Muscle layer of duodenum (tissue), 2 donors: Measurements from ENCODE around the gene CHKA.

Source experiments
- H3K27ac ChIP-seq: one replicate; pipeline ENCODE4 v1.7.0; 2013; ENCODE audit warnings: mild to moderate bottlenecking, low read length
- H3K27me3 ChIP-seq: one replicate; pipeline ENCODE4 v1.7.0; 2013; ENCODE audit warnings: low read depth, mild to moderate bottlenecking, control low read depth, low read length
- H3K36me3 ChIP-seq, 2 donors: one replicate each; pipeline ENCODE4 v1.7.0; 2013; ENCODE audit warnings: low read length in 2 of 2, control low read depth in 1 of 2, mild to moderate bottlenecking in 1 of 2; ENCODE audit not compliant: insufficient read depth in 2 of 2, control insufficient read depth in 1 of 2
- H3K4me1 ChIP-seq, 2 donors: one replicate each; pipeline ENCODE4 v1.7.0; 2013; ENCODE audit warnings: low read length in 2 of 2, mild to moderate bottlenecking in 2 of 2, control low read depth in 1 of 2, moderate library complexity in 1 of 2; ENCODE audit not compliant: insufficient read depth in 2 of 2, control insufficient read depth in 1 of 2
- H3K4me3 ChIP-seq, 2 donors: one replicate each; pipeline ENCODE4 v1.7.0; 2013; ENCODE audit warnings: low read length in 2 of 2, low read depth in 1 of 2, mild to moderate bottlenecking in 1 of 2
- H3K9me3 ChIP-seq, 2 donors: one replicate each; pipeline ENCODE4 v1.7.0; 2013; ENCODE audit warnings: low read length in 2 of 2, control low read depth in 1 of 2, mild to moderate bottlenecking in 1 of 2; ENCODE audit not compliant: control insufficient read depth in 1 of 2
- donor health status: healthy.

Gene CHKA

DNA sequence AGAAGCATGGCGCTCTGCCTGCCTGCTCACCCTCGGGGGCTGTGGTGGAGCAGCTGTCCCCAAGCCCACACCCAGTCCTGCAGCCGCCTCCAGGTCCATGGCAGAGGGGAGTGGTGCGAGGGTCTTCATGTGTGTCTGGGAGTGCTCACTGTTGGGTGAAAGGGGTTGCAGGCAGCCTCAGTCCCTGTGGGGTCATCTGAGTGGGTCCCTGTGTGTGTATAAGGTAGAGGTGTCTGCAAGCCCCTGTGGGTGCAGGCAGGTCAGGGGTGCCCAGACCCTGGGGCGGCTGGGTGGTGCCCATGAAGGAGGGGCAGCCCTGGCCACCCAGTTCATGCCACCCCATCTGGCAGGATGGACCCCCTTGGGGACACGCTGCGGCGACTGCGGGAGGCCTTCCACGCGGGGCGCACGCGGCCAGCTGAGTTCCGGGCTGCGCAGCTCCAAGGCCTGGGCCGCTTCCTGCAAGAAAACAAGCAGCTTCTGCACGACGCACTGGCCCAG lies 106.2 kb downstream of the CHKA start:
- Histone ChIP-seq H3K27ac (no peak overlapping the region), H3K36me3 (no peaks in the 10 kb centered on the region), H3K27me3 (no peaks in the 10 kb centered on the region), H3K4me1 (peaks cover 16 to 31% of the 10 kb centered on the region in 2 donors), H3K9me3 (no peaks in the 10 kb centered on the region), H3K4me3 (no peak overlapping the region)

DNA sequence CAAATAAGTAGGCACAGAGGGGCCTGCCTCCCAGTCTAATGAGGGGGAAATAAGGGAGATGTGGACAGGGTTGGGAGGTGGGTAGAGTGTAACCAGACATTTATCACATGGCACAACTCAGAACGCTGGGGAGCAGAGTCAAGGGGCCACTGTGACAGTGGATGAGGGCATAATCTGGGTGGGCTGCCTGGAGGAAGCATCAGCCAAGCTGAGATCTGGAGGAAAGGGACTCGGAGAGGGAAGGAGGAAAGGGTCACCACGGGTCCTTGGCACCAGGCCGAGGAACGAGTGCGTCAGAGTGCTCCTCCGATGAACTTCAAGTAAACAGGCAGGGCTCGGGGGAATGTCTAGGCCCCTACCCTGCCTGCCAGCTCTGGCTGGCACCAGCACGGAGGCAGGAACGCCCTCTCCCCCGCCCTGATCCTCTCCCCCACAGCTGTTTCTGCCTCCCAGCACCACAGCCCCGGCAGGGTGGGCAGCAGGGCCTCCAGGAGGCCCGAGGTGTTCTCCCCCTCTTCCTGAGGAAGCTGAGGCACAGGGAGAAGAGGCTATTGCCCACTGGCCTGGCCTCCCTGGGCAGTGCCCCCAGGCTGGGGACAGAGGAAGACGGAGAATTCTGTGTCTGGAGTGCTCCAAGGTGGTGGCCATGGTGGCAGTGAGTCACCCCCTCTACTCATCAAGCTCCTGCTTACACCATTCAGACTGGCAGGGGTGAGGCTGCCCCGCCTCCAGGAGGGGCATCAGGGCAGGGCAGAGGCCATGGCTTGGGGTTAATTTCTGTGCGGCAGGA lies 106.8 kb downstream of the CHKA start:
- peaks cover 16 to 37% of the 10 kb centered on the region in 2 donors for H3K4me1 ChIP-seq

DNA sequence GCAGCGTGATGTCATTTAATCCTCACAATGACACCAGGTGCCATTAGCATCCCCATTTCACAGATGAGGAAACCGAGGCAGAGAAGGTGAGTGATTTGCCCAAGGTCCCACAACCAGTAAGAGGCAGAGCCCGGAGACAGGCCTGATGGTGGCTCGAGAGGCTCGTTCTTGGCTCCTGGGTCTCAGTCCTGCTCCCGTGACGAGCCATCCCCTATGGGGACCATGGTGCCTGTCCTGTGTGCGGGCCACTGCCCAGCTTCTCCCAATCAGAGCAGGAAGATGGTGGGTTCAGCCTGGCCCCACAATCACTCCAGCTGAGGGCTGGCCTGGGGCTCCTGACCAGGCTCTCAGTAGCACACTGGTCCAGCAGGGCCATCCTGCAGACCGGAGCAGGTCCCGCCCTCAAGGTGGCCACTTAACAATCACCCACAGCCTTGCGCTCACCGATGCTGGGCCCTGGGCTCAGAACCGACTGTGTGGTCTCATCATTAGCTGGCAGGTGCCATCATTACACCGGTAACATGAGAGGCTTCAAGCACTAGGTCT lies 107.5 kb downstream of the CHKA start:
- Histone ChIP-seq H3K27ac (peak overlapping the region; percentile 67), H3K4me3 (no peak overlapping the region), H3K9me3 (no peaks in the 10 kb centered on the region), H3K4me1 (peaks cover 16 to 41% of the 10 kb centered on the region in 2 donors), H3K27me3 (no peaks in the 10 kb centered on the region), H3K36me3 (no peaks in the 10 kb centered on the region)

More for the DNA sequence above, 106.8 kb downstream of the CHKA start:
- no peak overlapping the region for H3K4me3 ChIP-seq
- H3K27ac ChIP-seq, result peak overlapping the region; percentile 67
- no peaks in the 10 kb centered on the region for H3K9me3 ChIP-seq
- no peaks in the 10 kb centered on the region for H3K27me3 ChIP-seq
- no peaks in the 10 kb centered on the region for H3K36me3 ChIP-seq

DNA sequence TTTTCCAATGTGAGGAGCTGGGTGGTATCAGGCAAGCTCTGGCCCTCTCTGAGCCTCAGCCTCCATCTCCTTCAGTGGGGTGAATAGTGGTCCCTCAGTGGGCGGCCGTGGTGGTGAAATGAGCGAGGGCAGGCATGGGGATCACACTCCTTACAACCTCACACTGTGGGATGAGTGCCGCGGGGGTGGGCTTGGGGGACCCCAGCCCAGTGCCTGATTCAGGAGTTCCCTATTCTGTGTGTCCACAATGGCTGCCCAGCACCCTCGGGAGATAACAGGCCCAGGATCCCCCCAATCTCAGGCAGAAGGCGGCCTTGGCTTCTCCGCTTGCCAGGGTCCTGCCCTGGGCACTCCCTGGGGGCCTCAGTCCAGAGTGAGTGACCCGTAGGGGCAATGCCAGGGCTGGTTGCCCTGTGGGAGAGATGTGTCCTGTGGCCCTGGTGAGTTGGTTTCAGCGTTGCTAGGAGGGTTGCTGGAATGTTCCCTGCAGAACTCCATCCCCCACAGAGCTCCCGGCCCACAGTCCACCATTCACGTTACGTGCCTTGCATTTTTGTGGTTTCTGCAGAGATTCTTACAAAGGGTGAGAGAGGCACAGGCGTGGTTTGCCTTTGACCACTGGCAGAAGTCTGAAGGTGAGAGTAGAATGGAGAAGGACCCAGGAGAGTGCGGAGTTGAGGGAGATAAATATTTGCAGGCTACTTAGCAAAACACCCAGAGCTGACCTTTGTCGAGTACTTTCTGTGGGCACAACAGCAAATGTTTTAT lies 108.2 kb downstream of the CHKA start:
- Histone ChIP-seq H3K27me3 (no peaks in the 10 kb centered on the region), H3K4me1 (peaks cover 16 to 41% of the 10 kb centered on the region in 2 donors), H3K4me3 (no peak overlapping the region), H3K27ac (peak overlapping the region; percentile 45), H3K36me3 (no peaks in the 10 kb centered on the region), H3K9me3 (no peaks in the 10 kb centered on the region)

DNA sequence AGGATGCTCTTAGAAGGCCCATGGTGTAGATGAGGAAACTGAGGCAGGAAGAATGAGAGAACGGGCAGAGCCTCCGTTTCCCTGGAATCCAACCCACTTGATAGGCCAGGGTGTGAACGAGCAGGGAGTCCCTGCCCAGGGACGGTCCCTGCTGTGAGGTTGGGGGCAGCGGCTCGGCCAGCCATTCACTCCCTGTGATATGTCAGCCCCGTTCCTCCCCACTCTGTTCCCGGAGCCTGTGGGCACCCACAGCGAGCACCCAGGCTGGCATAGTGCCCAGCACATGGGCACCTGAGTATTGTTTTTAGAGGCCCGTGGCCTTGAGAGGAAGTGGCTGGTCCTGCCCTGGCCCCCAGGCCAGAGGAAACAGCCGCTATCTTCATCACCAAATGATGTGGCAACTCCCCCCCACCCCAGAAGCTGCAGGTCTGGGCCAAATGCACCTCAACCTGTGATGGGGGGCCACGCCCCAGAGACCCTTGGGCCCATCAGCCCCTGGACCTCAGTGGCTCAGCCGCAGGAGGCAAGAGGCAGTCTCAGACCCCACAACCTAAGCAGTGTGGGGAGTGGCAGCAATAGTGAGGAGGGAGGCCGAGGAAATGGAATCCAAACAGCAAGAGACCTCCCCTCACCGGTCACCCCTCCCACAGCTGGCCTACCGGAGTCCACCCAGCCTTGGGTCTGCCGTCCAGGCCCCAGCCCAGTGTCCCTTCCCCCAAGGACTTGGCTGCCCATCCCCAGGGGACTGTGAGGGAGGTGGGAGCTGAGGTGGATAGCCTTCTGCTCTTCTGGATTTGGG lies 108.9 kb downstream of the CHKA start:
- Histone ChIP-seq H3K9me3 (no peaks in the 10 kb centered on the region), H3K27me3 (no peaks in the 10 kb centered on the region), H3K4me1 (peaks cover 16 to 41% of the 10 kb centered on the region in 2 donors), H3K36me3 (no peaks in the 10 kb centered on the region), H3K4me3 (no peak overlapping the region), H3K27ac (no peak overlapping the region)

DNA sequence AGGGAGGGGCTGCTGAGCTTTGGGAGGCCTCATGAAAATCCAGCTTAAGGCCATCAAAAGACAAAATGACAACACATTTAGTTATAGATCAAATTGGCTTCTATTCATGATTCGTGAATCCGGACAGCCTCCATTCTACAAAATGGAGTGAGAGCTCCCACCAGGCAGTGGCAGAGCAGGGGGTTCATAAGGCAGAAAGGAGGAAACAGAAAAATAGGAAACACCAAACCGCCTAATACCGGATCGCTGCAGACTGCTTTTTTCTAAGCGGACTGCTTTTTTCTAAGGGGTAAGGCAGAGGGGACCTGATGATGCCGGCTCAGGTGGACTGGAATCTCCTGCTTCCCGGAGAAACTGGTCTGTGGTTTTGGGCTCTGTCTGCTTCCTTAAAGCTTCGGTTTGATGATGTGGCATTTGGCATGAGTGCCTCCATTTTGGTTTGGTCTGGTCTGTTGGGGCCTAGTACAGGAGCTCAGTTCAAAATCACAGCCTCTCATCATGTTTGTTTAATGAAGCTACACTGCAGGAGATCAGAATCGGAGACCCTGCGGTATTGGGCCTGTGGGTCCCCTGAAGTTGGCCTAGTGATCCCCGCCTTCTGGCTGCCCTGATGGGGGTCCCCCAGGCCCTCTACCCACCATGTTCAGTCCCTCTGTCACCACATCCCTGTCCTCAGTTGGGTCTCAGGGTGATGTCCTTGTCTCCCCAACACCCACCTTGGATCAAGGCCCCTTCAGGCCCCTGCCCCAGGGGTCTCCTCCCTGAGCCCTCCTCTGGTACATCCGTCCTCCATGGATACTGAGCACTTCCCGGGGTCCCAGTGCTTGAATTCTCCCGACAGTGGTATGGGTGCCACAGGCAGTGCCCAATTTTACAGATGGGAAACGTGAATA lies 109.9 kb downstream of the CHKA start:
- Histone ChIP-seq H3K9me3 (no peaks in the 10 kb centered on the region), H3K4me1 (peaks cover 16 to 41% of the 10 kb centered on the region in 2 donors), H3K27ac (peak overlapping the region; percentile 77), H3K36me3 (no peaks in the 10 kb centered on the region), H3K4me3 (peak overlapping the region; percentile 48 to 60), H3K27me3 (no peaks in the 10 kb centered on the region)

DNA sequence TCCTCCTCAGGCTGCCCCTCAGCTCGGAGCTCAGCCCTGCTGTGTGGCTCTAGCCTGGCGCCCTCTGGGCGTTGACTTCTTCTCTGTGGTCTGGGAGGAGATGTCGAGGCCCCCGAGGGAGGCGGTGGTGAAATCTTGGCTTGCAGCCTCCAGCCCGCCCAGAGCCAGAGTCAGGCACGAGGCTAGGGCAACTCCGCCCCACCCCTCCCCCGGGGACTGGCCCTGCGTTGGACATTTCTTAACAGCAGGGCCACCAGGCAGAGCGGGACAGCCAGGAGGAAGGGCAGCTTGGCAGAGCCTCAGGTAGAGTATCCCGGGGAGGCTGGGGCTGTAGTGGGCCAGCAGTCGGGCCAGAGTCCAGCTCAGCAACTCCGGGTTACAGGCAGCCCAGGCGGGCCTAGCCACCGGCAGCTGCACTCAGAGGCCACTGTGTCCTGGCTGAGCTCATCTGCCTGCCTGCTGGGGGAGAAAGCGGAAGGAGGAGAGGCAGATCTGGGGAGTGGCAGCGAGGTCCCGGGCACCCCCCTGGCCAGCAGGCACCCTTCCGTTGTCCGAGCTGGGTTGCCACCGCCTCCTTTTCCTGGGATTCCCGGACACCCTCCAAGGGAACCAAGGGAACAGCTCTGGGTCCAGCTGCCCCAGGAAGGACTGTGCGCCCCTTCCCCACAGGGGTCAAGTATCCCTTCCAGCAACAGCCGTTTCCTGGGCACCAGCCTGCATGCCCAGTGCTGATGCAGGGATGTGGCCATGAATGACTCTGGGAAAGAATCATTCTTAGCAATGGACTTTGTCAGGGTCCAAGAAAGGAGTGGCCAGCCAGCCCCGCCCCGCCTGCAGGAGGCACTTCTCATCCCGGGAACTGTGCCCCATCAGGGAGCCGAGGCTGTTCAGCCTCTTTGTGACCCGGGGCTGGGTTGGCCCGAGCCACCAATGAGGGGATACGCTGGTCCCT lies 110.8 kb downstream of the CHKA start, which contains the start of gene ALDH3B1:
Gene ALDH3B1 (plus strand): TSS at position 238 of the 952 bp plus-strand sequence. CDS start 4,971 bp downstream, outside the sequence.
- no peaks in the 10 kb centered on the region for H3K36me3 ChIP-seq
- no peaks in the 10 kb centered on the region for H3K27me3 ChIP-seq
- peak within 1 kb of the TSS; percentile 48 to 60 for H3K4me3 ChIP-seq
- H3K4me1 ChIP-seq, result peaks cover 16 to 41% of the 10 kb centered on the region in 2 donors
- peak within 1 kb of the TSS; percentile 77 for H3K27ac ChIP-seq
- H3K9me3 ChIP-seq, result no peaks in the 10 kb centered on the region

DNA sequence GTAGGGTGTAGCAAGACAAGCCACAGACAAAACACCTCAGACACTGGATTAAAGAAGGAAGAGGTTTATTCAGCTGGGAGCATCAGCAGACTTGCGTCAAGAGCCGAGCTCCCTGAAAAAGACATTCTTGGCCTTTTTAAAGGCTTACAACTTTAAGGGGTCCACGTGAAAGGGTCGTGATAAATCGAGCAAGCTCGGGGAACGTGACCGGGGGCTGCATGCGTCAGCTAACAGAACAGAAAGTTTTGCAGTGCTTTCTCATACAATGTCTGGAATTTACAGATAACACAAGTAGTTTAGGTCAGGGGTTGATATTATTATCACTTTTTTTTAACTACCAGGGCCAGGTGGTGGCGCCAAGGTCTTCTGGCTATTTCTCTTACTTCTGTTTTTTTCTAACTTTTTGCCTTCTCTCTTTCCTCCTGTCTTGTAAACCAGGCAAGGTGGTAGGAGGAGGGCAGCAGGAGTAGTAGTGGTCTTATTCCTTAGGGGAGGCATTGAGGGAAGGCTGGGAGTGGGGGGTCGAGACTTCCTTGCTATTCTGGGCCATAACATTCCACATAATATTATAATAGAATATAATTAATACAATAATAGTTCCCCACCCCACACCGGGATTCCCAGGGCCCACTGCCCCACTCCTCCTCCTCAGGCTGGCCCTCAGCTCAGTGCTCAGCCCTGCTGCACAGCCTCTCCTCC lies 111.6 kb downstream of the CHKA start:
- no peaks in the 10 kb centered on the region for H3K36me3 ChIP-seq
- peak overlapping the region in 1 of 2 donors; percentile 60 for H3K4me3 ChIP-seq
- no peaks in the 10 kb centered on the region for H3K27me3 ChIP-seq
- H3K9me3 ChIP-seq, result no peaks in the 10 kb centered on the region
- peak overlapping the region; percentile 77 for H3K27ac ChIP-seq
- peaks cover 15 to 37% of the 10 kb centered on the region in 2 donors for H3K4me1 ChIP-seq
